Measurements from ENCODE around the gene SLC35B1. TPM values are rescaled to one million over a fixed set of nuclear protein-coding genes. Genes with fewer than 3 reads are reported as not detected.

The SLC35B1 gene
- total and polyA plus RNA-seq, 2 of the 4 experiments (the other 2 are of a cell fraction), result 66.4 to 86.2 TPM

GRCh38 chr17:49723423-49723822, 15.7 kb upstream of the SLC35B1 start:
- no peak overlapping the region for H4K91ac ChIP-seq (ENCODE audit: insufficient read depth, low read depth, low read length)
- H4K20me1 ChIP-seq (ENCODE audit: insufficient read depth, low read length), result no peaks in the 10 kb centered on the region
- no peak overlapping the region for H4K5ac ChIP-seq (ENCODE audit: low read depth, low read length)
- no peak overlapping the region for H3K4ac ChIP-seq (ENCODE audit: low read depth, low read length)
- no peak overlapping the region for H3K27ac ChIP-seq (ENCODE audit: insufficient read depth, low read length)
- no peak overlapping the region for H3K18ac ChIP-seq (ENCODE audit: low read depth, low read length)
- no peak overlapping the region for H4K8ac ChIP-seq (ENCODE audit: low read depth in 2 of 2, low read length in 2 of 2)
- no peak for DNase-seq
- intact Hi-C loops (cut with micrococcal nuclease), result no loop called here
- H2BK15ac ChIP-seq (ENCODE audit: low read depth, low read length), result no peak overlapping the region
- dilution Hi-C loops (cut with HindIII; ENCODE audit: low sequenced_read_pairs, unreplicated experiment), result no loop called here
- no peak overlapping the region for H3K4me3 ChIP-seq (ENCODE audit: insufficient read depth, low read depth, low read length)
- H3K4me1 ChIP-seq (ENCODE audit: control insufficient read depth, insufficient read depth, low read length), result no peaks in the 10 kb centered on the region
- H2BK20ac ChIP-seq (ENCODE audit: low read depth, low read length), result no peak overlapping the region
- H3K9ac ChIP-seq (ENCODE audit: low read depth, low read length), result no peak overlapping the region
- H3K23ac ChIP-seq (ENCODE audit: low read depth, low read length), result no peak overlapping the region
- ChIA-PET POLR2A (ENCODE audit: unreplicated experiment) (no interaction called here), CTCF (no interaction called here)
- no peak overlapping the region for H2AK9ac ChIP-seq (replicated peaks; ENCODE audit: low read depth, low read length, poor library complexity)
- no peak overlapping the region for H2BK5ac ChIP-seq (ENCODE audit: low read depth, low read length, poor library complexity, severe bottlenecking)
- H3K27me3 ChIP-seq (ENCODE audit: control insufficient read depth, insufficient read depth, low read length), result no peaks in the 10 kb centered on the region
- no peak for ATAC-seq (ENCODE audit: low read depth)
- no peaks in the 10 kb centered on the region for H3K9me1 ChIP-seq (ENCODE audit: insufficient read depth, low read length)
- no peak overlapping the region for H2BK120ac ChIP-seq (ENCODE audit: low read depth, low read length)
- H2AFZ ChIP-seq (replicated peaks; ENCODE audit: low read length, poor library complexity), result peak overlapping the region; percentile 27
- H3K36me3 ChIP-seq (ENCODE audit: control insufficient read depth, insufficient read depth, low read length), result no peaks in the 10 kb centered on the region; the same call in 1 of the 2 replicates
- WGBS, 2 experiments (ENCODE audit: extremely low coverage in 2 of 2, insufficient read length in 1 of 2), result no CpG with 5 or more reads among the region's 8 CpGs
- no TSS peak for BruUV-seq (replicated peaks)
- in situ Hi-C loops (cut with MboI; ENCODE audit: low sequenced_read_pairs), result no loop called here
- no peaks in the 10 kb centered on the region for H3K79me1 ChIP-seq (ENCODE audit: low read depth in 1 of 2, low read length in 2 of 2)
- no peak overlapping the region for H3K56ac ChIP-seq (ENCODE audit: extremely low read depth, insufficient read depth, low read length)
- H3K9me3 ChIP-seq (ENCODE audit: control insufficient read depth, insufficient read depth, low read length), result no peaks in the 10 kb centered on the region
- no peak for TF ChIP-seq MAZ (IDR thresholded peaks at IDR 0.05; ENCODE audit: borderline replicate concordance, low read depth, low read length)
- TF ChIP-seq MXI1 (IDR thresholded peaks at IDR 0.05; ENCODE audit: borderline replicate concordance, low read depth, low read length), result no peak
- TF ChIP-seq MAFK (IDR thresholded peaks at IDR 0.05; ENCODE audit: low read depth, low read length), result no peak
- no peak for TF ChIP-seq BHLHE40 (IDR thresholded peaks at IDR 0.05; ENCODE audit: low read depth, low read length)
- TF ChIP-seq CTCF (conservative IDR thresholded peaks at IDR 0.05; ENCODE audit: low read depth, low read length), result no peak
- no peak for TF ChIP-seq ELK1 (IDR thresholded peaks at IDR 0.05; ENCODE audit: borderline replicate concordance, low read depth, low read length)
- no peak for TF ChIP-seq USF2 (IDR thresholded peaks at IDR 0.05; ENCODE audit: low read depth, low read length)
- no peak for TF ChIP-seq SMC3 (IDR thresholded peaks at IDR 0.05; ENCODE audit: low read depth, low read length)
- no peak for TF ChIP-seq CHD1 (IDR thresholded peaks at IDR 0.05; ENCODE audit: low read depth, low read length)
- no peak for TF ChIP-seq NFE2L2 (IDR thresholded peaks at IDR 0.05; ENCODE audit: low read depth, low read length)
- no peak for TF ChIP-seq RCOR1 (IDR thresholded peaks at IDR 0.05; ENCODE audit: insufficient replicate concordance, low read length)
- no peak for TF ChIP-seq CEBPB (IDR thresholded peaks at IDR 0.05; ENCODE audit: low read depth, low read length)
- no peak for TF ChIP-seq RAD21 (IDR thresholded peaks at IDR 0.05; ENCODE audit: low read length)
- no peak for TF ChIP-seq FOS (IDR thresholded peaks at IDR 0.05; ENCODE audit: low read depth, low read length)
- no peak overlapping the region for H3K4me2 ChIP-seq (ENCODE audit: low read depth, low read length)
- no peak overlapping the region for H2AK5ac ChIP-seq (ENCODE audit: low read depth, low read length)
- H3K14ac ChIP-seq (replicated peaks; ENCODE audit: low read depth, low read length), result no peak overlapping the region
